Activated naive CD4-positive, alpha-beta T cell treated with anti-CD3 and anti-CD28 coated beads, Interleukin-2, amount 10 ng/mL, durations not matched to agents 7 days and 5 days (primary cell): Measurements from ENCODE around the gene SMYD1.

Source experiments
- CTCF ChIA-PET: fragments of 350-600 bp; sonication (Branson Sonifier 250); formaldehyde crosslinking; loops from one replicate; lab custom pipeline; 2021; ENCODE audit warnings: antibody characterized with exemption; lab: Charles Lee
- DNase-seq: peaks from one replicate; pipeline ENCODE4 v3.0.0-alpha.2; 2020
- H3K27ac Mint-ChIP-seq: one replicate; pipeline ENCODE4 v1.8.0; 2021; ENCODE audit warnings: mild to moderate bottlenecking, moderate library complexity, mixed read lengths
- H3K27me3 Mint-ChIP-seq: one replicate; pipeline ENCODE4 v1.8.0; 2021; ENCODE audit warnings: mild to moderate bottlenecking, mixed read lengths
- H3K36me3 Mint-ChIP-seq: one replicate; pipeline ENCODE4 v1.8.0; 2021; ENCODE audit warnings: mixed read lengths
- H3K4me1 Mint-ChIP-seq: one replicate; pipeline ENCODE4 v1.8.0; 2021; ENCODE audit warnings: mixed read lengths
- H3K4me3 Mint-ChIP-seq: one replicate; pipeline ENCODE4 v1.8.0; 2021; ENCODE audit warnings: mild to moderate bottlenecking, moderate library complexity, mixed read lengths
- H3K9me3 Mint-ChIP-seq: one replicate; pipeline ENCODE4 v1.8.0; 2021; ENCODE audit warnings: mixed read lengths

Gene SMYD1

DNA sequence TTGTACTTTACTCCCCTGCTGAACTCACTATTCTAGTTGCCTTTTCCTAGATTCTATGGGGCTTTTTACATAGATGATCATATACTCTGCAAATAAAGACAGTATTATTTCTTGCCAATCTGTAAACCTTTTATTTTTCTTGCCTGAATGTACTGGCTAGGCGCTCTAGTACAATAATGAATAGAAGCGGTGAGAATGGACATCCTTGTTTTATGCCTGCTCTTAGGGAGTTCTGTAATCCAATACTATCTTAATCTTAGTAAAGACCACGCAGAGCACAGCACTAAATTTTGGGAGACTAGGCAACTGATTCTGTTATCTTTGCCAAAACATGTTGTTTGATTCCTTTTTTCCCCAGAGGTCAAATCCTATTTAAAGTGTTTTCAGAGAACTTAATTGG is 19.1 kb upstream of the SMYD1 start:
- Mint-ChIP-seq H3K27me3 (no peaks in the 10 kb centered on the region), H3K4me1 (peaks cover 17% of the 10 kb centered on the region), H3K36me3 (peaks cover 39% of the 10 kb centered on the region), H3K9me3 (no peaks in the 10 kb centered on the region), H3K4me3 (no peak overlapping the region), H3K27ac (no peak overlapping the region)
- DNase-seq: no peak
- CTCF ChIA-PET: interaction anchor here (6.0 kb wide), 1 partner anchor 12 kb away, joined by 31 read pairs; no protein-coding TSS in a partner anchor

GRCh38 chr2:88049622-88050021 is 18.0 kb upstream of the SMYD1 start:
- peaks cover 28% of the 10 kb centered on the region for H3K4me1 Mint-ChIP-seq

DNA sequence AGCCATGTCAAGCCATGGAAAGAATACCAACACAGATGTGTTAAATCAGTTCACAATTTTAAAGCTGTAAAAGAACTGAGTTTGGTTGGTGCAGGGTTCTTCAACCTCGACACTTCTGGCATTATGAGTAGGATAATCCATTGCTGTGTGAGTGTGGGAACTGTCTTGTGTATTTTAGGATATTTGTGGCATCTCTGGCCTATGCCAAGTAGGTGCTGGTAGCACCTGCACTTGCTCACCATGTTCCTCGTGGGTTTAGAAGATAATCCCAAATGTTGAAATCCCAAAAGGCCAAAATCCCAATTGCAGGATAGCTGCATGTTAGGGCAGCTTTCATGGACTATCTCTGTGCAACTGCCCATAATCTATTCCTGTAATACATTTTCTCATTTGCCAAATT is 15.8 kb upstream of the SMYD1 start:
- Mint-ChIP-seq H3K4me1 (peaks cover 45% of the 10 kb centered on the region), H3K9me3 (no peaks in the 10 kb centered on the region), H3K36me3 (peaks cover 44% of the 10 kb centered on the region), H3K27me3 (no peaks in the 10 kb centered on the region), H3K27ac (no peak overlapping the region), H3K4me3 (no peak overlapping the region)
- no peak for DNase-seq
- CTCF ChIA-PET: interaction anchor here (6.0 kb wide), 1 partner anchor 8 kb away, joined by 31 read pairs; no protein-coding TSS in a partner anchor

More at GRCh38 chr2:88049622-88050021, 18.0 kb upstream of the SMYD1 start:
- Mint-ChIP-seq H3K4me3 (no peak overlapping the region), H3K9me3 (no peaks in the 10 kb centered on the region), H3K36me3 (peaks cover 40% of the 10 kb centered on the region), H3K27ac (no peak overlapping the region), H3K27me3 (no peaks in the 10 kb centered on the region)
- DNase-seq: no peak
- CTCF ChIA-PET: interaction anchor here (6.0 kb wide), 1 partner anchor 11 kb away, joined by 31 read pairs; no protein-coding TSS in a partner anchor

- no peaks in the 10 kb centered on the region for H3K9me3 Mint-ChIP-seq
- H3K4me3 Mint-ChIP-seq: peak overlapping the region; percentile 87
- H3K27me3 Mint-ChIP-seq: no peaks in the 10 kb centered on the region
- H3K4me1 Mint-ChIP-seq: peaks cover 60% of the 10 kb centered on the region
- CTCF ChIA-PET: interaction anchor here (6.0 kb wide), 1 partner anchor 7 kb away, joined by 31 read pairs; no protein-coding TSS in a partner anchor
- peaks cover 42% of the 10 kb centered on the region for H3K36me3 Mint-ChIP-seq
- no peak for DNase-seq
- H3K27ac Mint-ChIP-seq: no peak overlapping the region
Observed at GRCh38 chr2:88053296-88053695, 14.3 kb upstream of the SMYD1 start.

DNA sequence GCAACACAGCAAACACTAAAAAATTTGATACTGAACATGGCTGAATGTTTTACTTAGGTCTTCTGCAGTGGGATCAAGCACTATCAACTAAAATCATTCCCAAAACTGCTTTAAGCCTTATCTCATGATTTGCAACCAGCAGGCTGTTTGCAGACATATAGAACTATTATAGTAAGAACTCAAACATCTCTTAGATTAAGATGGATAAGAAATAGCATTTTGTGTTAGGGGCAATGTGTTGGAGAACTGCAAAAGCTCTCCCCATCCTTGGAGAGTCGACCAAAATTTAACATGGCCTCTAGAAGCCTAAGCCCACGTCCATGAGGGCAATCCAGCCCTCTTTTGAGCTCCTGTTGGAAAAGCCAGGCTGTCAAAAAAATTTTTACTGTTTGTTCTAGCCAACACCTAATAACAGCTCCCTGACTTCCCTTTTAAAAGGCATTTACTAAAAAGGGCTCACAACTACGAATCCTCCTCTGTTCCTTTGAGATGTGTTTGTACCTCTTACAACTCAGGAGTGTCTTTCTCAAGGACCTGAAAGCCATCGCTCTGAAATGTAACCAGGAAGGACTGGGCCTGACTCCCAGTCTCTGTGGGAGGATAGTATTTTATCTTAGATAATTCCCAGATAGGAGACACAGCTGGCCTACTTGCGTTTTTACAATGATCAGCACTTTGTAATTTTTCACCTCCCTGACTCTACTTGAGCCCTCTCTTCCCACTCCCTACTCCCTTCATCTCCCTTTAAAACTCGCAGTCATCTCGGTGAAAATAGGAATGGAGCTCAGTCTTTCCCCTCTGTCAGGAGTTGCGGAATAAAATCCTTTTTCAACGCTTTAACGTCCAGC is 13.5 kb upstream of the SMYD1 start:
- Mint-ChIP-seq H3K4me3 (peak overlapping the region; percentile 87), H3K9me3 (no peaks in the 10 kb centered on the region), H3K27ac (peak overlapping the region; percentile 94), H3K36me3 (peaks cover 35% of the 10 kb centered on the region), H3K4me1 (peaks cover 65% of the 10 kb centered on the region), H3K27me3 (no peaks in the 10 kb centered on the region)
- no peak for DNase-seq
- CTCF ChIA-PET: interaction anchor here (0.8 kb wide), 1 partner anchor 14 kb away, joined by 3 read pairs; no protein-coding TSS in a partner anchor

DNA sequence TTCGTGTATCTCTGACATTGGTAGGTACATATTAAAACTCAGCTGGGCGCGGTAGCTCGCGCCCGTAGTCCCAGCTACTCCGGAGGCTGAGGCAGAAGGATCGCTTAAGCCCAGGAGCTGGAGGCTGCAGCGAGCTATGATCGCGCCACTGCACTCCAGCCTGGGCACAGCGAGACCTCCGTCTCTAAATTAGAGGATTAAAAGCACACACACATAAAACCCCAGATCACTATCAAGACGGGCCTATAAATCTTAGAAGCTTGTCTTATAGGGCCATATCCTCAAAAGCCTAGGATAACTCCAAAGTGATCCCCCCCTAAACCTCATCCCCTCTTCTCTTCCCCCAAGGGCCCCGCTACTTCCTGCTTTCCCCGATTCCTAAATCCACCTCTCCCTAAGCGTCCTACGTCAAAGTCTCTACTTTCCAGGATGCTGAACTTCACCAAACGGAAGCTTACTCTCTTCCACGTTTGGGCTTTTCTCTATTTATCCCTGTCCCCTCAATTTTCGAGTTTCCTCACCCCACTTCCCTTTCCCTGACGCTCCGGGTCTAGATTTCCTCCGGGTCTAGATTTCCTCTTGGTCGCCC is 12.7 kb upstream of the SMYD1 start:
- CTCF ChIA-PET: interaction anchor here (0.8 kb wide), 1 partner anchor 15 kb away, joined by 3 read pairs; no protein-coding TSS in a partner anchor
- Mint-ChIP-seq H3K9me3 (no peaks in the 10 kb centered on the region), H3K27me3 (no peaks in the 10 kb centered on the region), H3K27ac (peak overlapping the region; percentile 94), H3K36me3 (peaks cover 27% of the 10 kb centered on the region), H3K4me1 (peaks cover 64% of the 10 kb centered on the region), H3K4me3 (peak overlapping the region; percentile 87)
- no peak for DNase-seq

- Mint-ChIP-seq H3K36me3 (peaks cover 25% of the 10 kb centered on the region), H3K27ac (peak within 1 kb of the TSS; percentile 94), H3K4me3 (peak within 1 kb of the TSS; percentile 87), H3K27me3 (no peaks in the 10 kb centered on the region), H3K9me3 (no peaks in the 10 kb centered on the region), H3K4me1 (peaks cover 67% of the 10 kb centered on the region)
- DNase-seq: peak; percentile 96
- CTCF ChIA-PET: interaction anchor here (0.8 kb wide), 1 partner anchor 16 kb away, joined by 3 read pairs; no protein-coding TSS in a partner anchor
Observed at GRCh38 chr2:88055371-88056128, 12.1 kb upstream of the SMYD1 start, which contains the start of gene KRCC1. Gene KRCC1, minus strand, starts transcription at chr2:88055783. Its CDS starts 27,220 bp downstream, at chr2:88028563.

DNA sequence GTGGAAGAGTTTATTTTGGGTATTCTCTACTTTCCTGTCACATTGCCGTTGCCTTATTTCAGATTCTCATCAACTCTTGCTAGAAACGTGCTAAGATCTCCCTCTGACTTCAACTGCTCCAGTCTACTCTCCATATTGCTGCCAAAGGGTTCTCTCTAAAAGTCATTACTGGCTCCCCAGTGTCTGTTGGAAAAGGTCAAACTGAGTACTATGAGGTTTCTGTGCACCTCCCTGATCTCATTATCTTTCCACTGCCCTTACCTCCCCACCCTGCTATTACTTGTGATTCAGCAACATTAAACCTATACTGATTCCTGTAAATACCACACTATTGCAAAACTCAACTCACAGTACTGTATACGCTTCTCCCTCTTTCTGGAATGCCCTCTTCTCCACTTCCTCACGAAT is 10.2 kb upstream of the SMYD1 start:
- Mint-ChIP-seq H3K9me3 (no peaks in the 10 kb centered on the region), H3K4me3 (no peak overlapping the region), H3K27me3 (no peaks in the 10 kb centered on the region), H3K4me1 (peaks cover 62% of the 10 kb centered on the region), H3K27ac (no peak overlapping the region), H3K36me3 (peaks cover 22% of the 10 kb centered on the region)
- CTCF ChIA-PET: no interaction called here
- DNase-seq: no peak

DNA sequence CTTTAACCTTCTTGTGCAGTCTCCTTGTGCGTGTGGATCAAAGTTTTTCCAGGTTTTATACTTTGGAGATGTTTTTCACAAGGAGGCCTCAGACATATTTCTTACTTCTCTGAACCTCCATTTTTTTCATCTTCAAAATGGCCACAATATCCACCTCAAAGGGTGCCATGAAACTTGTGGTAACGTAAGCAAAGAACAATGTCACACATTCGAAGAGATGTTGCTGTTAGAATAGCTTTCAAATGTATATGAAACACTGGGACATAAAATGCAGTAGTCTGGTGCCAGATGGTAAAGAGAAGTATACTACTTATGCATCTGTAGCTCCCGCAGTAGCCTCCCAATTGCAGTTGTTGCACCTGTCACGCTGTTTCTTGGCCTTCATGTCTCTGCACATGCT is 9.4 kb upstream of the SMYD1 start:
- CTCF ChIA-PET: interaction anchor here (4.9 kb wide), 1 partner anchor 102 kb away, joined by 94 read pairs; no protein-coding TSS in a partner anchor
- peaks cover 18% of the 10 kb centered on the region for H3K36me3 Mint-ChIP-seq
- H3K27ac Mint-ChIP-seq: no peak overlapping the region
- H3K27me3 Mint-ChIP-seq: no peaks in the 10 kb centered on the region
- no peak overlapping the region for H3K4me3 Mint-ChIP-seq
- no peaks in the 10 kb centered on the region for H3K9me3 Mint-ChIP-seq
- peaks cover 56% of the 10 kb centered on the region for H3K4me1 Mint-ChIP-seq
- DNase-seq: no peak

DNA sequence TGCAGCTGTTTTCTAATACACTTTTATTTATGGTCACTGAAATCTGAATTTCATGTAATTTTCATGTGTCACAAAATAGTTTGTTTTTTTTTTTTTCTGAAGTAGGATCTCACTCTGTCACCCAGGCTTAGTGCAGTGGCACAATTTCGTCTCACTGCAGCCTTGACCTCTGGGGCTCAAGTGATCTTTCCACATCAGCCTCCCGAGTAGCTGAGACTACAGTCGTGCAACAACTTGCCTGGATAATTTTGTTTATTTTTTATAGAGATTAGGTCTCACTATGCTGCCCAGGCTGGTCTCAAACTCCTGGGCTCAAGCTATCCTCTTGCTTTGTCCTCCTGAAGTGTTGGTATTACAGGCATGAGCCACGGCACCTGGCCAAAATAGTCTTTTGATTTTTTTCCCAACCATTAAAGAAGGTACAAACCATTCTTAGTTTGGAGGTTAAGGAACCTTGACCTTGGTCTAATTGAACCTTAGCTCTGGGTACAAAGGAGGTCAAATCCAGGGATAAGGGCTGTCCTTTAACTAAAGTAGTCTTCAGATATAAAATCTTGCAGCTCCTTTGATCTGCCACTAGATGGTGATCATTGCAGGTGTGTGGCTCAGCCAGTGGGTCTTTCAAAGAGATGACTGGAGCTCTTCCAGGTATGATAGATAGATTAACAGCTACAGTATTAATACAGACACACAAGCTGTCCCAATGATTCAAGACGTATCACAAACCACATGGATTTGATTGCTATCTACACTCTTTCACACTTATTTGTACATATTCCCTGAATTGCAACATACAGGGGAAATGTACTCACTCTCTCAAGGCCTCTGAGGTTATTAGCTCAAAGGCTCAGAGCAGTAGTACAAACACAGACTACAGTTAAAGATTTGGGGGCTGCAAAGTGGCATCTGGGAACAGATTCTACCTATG is 7.4 kb upstream of the SMYD1 start:
- DNase-seq: peak; percentile 44
- Mint-ChIP-seq H3K4me3 (no peak overlapping the region), H3K27me3 (no peaks in the 10 kb centered on the region), H3K36me3 (peaks cover 1% of the 10 kb centered on the region), H3K9me3 (no peaks in the 10 kb centered on the region), H3K4me1 (peaks cover 36% of the 10 kb centered on the region), H3K27ac (no peak overlapping the region)
- CTCF ChIA-PET: interaction anchor here (0.7 to 4.9 kb wide), 34 partner anchors 9 to 524 kb away, joined by 3 to 94 read pairs (median 4); no protein-coding TSS in a partner anchor

DNA sequence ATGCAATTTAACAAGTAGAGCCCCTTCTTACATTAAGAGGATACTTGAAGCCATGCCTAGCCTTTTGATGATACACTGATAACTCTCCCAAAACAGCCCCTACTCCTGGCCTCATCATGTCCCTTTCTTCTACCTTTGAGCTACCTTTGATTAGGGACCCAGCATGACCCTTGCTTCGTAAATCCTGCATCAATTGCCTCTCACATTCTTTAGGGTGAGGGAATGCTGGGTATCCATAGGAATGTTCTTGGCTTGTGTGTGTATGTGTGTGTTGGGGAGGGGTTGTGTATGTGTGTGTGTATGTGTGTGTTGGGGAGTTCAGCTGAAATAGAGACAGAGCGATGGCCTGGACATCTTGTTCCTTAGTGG is 6.7 kb upstream of the SMYD1 start:
- no peaks in the 10 kb centered on the region for H3K36me3 Mint-ChIP-seq
- H3K9me3 Mint-ChIP-seq: no peaks in the 10 kb centered on the region
- no peaks in the 10 kb centered on the region for H3K27me3 Mint-ChIP-seq
- CTCF ChIA-PET: interaction anchor here (0.8 to 4.9 kb wide), 30 partner anchors 9 to 394 kb away, joined by 3 to 94 read pairs (median 4); no protein-coding TSS in a partner anchor
- no peak overlapping the region for H3K27ac Mint-ChIP-seq
- DNase-seq: no peak
- H3K4me3 Mint-ChIP-seq: no peak overlapping the region
- H3K4me1 Mint-ChIP-seq: peaks cover 34% of the 10 kb centered on the region

GRCh38 chr2:88061295-88061694 is 6.3 kb upstream of the SMYD1 start:
- no peaks in the 10 kb centered on the region for H3K36me3 Mint-ChIP-seq
- peaks cover 30% of the 10 kb centered on the region for H3K4me1 Mint-ChIP-seq
- H3K9me3 Mint-ChIP-seq: no peaks in the 10 kb centered on the region
- no peak overlapping the region for H3K4me3 Mint-ChIP-seq
- H3K27ac Mint-ChIP-seq: no peak overlapping the region
- no peak for DNase-seq
- CTCF ChIA-PET: interaction anchor here (0.8 to 4.9 kb wide), 26 partner anchors 8 to 393 kb away, joined by 3 to 94 read pairs (median 4); no protein-coding TSS in a partner anchor
- no peaks in the 10 kb centered on the region for H3K27me3 Mint-ChIP-seq

DNA sequence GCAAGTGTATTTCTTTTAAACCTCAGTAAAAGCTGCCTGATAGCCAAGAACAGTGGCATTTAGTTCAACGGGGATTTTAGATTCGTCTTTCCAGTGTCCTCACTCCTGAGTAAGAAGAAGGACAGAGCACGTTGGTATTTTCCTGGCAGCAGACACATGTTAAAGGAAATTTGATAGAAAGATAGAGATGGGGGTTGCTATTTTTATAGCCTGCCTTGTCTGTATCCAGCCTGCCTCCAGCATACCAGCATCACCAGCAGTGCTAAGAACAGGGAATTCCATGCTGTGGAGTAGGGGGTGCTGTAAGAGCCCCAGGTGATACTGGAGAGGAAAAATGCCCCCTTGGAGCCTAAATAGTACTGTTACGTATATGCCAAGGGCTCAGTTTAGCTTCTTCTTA is 1.1 kb upstream of the SMYD1 start:
- peaks cover 7% of the 10 kb centered on the region for H3K27me3 Mint-ChIP-seq
- CTCF ChIA-PET: no interaction called here
- no peaks in the 10 kb centered on the region for H3K36me3 Mint-ChIP-seq
- H3K4me1 Mint-ChIP-seq: no peaks in the 10 kb centered on the region
- no peak for DNase-seq
- no peak overlapping the region for H3K4me3 Mint-ChIP-seq
- H3K9me3 Mint-ChIP-seq: no peaks in the 10 kb centered on the region
- no peak overlapping the region for H3K27ac Mint-ChIP-seq
